Hepatocyte (in vitro differentiated cells): ENCODE results near the gene PZP.

Experiments used
- EZH2 ChIP-seq: fragments of 200-600 bp; sonication (generic); IDR thresholded peaks from 2 replicates; pipeline ENCODE4 v1.6.1; 2016; ENCODE audit warnings: antibody characterized with exemption, mild to moderate bottlenecking, borderline replicate concordance
- TF ChIP-seq, protein P1 (sequence below): fragments of 200-600 bp; sonication (generic); IDR thresholded peaks from 2 replicates; pipeline ENCODE4 v1.5.1; 2016; ENCODE audit warnings: antibody characterized with exemption, mild to moderate bottlenecking; ENCODE audit not compliant: poor library complexity

DNA sequence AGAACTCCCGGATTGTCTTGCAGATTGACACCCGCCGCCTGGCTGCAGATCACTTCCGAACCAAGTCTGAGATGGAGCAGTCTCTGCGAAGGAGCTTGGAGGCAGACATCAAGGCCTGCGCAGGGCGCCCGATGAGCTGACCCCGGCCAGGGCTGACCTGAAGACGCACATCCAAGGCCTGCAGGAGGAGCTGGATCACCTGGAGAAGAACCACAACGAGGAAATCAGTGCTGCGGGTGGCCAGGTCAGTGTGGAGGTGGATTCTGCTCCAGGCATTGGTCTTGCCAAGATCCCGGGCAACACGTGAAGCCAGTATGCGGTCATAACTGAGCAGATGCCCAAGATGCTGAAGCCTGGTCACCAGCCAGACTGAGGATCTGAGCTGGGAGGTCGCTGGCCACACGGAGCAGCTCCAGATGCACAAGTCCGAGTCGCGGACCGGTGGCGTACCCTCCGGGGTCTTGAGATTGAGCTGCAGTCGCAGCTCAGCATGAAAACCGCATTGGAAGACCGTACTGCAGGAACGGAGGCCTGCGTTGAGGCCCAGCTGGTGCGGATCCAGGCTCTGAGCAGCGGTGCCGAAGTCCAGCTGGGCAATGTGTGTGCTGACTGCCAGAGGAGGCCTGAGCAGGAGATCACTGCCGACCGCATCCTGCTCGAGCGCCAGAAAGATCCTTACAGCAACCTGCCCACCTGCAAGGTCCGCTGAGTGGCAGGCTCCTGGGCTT, 80.1 kb downstream of the PZP start:
- no peak for TF ChIP-seq EZH2
- TF ChIP-seq, protein P1, sequence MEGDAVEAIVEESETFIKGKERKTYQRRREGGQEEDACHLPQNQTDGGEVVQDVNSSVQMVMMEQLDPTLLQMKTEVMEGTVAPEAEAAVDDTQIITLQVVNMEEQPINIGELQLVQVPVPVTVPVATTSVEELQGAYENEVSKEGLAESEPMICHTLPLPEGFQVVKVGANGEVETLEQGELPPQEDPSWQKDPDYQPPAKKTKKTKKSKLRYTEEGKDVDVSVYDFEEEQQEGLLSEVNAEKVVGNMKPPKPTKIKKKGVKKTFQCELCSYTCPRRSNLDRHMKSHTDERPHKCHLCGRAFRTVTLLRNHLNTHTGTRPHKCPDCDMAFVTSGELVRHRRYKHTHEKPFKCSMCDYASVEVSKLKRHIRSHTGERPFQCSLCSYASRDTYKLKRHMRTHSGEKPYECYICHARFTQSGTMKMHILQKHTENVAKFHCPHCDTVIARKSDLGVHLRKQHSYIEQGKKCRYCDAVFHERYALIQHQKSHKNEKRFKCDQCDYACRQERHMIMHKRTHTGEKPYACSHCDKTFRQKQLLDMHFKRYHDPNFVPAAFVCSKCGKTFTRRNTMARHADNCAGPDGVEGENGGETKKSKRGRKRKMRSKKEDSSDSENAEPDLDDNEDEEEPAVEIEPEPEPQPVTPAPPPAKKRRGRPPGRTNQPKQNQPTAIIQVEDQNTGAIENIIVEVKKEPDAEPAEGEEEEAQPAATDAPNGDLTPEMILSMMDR: no peak
